Omental fat pad (tissue), 4 donors: Measurements from ENCODE around the gene SFT2D2. TPM values are rescaled to one million over a fixed set of nuclear protein-coding genes. Genes with fewer than 3 reads are reported as not detected.
A peak's percentile ranks its signal among the peaks of the same experiment; 100 is the strongest.

Experiments
- ATAC-seq: fragments of 150-250 bp; one replicate; pipeline ENCODE4 v1.9.1; 2016; ENCODE audit warnings: mild to moderate bottlenecking, moderate library complexity; ENCODE audit not compliant: low FRiP score
- DNase-seq: peaks from one replicate; pipeline ENCODE4 v3.0.0-alpha.2; 2019; ENCODE audit warnings: low spot score
- total RNA-seq, 4 donors: library from RNA; depleted of rRNA; stranded (reverse); fragments of >200 nt; gene quantifications; one replicate each; pipeline ENCODE4 v1.1.0, GENCODE V29; 2016
- TF ChIP-seq, protein P1 (sequence below), 3 donors: fragments of 450-650 bp; IDR thresholded peaks; one replicate each; pipeline ENCODE4 v1.5.1; 2016 to 2017; ENCODE audit warnings: antibody characterized with exemption in 3 of 3, mild to moderate bottlenecking in 3 of 3, moderate library complexity in 2 of 3

SFT2D2 gene
- total RNA-seq, 4 donors from 2014 or later: 36.8 to 41.0 (median 37.4) TPM

DNA sequence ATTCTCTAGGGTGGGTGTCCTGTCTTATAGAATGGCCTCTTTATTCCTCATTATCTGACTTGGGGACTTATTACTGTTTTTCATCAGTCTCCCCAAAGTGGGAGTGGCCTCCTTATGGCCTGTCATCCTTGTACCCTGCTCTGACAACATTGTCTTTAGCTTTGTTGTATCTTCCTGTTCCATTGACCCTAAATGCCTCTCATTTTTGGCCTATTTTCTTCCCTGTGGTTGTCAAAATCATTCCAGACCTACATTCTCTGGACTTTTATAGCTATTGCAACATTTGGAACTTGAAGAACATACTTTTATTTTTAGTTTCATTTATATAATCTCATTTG lies 9.7 kb downstream of the SFT2D2 start:
- no peak for DNase-seq
- TF ChIP-seq, protein P1, sequence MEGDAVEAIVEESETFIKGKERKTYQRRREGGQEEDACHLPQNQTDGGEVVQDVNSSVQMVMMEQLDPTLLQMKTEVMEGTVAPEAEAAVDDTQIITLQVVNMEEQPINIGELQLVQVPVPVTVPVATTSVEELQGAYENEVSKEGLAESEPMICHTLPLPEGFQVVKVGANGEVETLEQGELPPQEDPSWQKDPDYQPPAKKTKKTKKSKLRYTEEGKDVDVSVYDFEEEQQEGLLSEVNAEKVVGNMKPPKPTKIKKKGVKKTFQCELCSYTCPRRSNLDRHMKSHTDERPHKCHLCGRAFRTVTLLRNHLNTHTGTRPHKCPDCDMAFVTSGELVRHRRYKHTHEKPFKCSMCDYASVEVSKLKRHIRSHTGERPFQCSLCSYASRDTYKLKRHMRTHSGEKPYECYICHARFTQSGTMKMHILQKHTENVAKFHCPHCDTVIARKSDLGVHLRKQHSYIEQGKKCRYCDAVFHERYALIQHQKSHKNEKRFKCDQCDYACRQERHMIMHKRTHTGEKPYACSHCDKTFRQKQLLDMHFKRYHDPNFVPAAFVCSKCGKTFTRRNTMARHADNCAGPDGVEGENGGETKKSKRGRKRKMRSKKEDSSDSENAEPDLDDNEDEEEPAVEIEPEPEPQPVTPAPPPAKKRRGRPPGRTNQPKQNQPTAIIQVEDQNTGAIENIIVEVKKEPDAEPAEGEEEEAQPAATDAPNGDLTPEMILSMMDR (IDR thresholded peaks at IDR 0.05): no peak
- no peak for ATAC-seq

DNA sequence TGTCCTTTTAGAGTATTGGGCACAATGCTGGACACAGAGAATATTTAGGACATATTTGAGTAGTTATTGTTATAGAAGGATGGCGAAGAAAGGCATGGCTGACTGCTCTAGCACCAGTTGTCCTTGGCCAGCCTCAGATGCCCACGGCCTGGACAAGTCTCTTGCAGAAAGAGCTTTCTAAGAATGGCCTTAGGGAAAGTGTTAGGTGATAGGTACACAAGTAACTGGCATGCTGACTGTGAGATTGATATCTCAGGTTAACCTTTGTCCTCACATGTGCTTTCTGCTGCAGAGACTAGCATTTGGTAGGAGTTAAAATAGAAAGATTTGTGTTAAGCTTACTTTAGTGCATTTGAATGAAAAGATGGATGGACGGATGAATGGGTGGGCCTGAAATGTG lies 10.1 kb downstream of the SFT2D2 start:
- DNase-seq (no peak), ATAC-seq (no peak)
- TF ChIP-seq, protein P1 (IDR thresholded peaks at IDR 0.05): no peak

DNA sequence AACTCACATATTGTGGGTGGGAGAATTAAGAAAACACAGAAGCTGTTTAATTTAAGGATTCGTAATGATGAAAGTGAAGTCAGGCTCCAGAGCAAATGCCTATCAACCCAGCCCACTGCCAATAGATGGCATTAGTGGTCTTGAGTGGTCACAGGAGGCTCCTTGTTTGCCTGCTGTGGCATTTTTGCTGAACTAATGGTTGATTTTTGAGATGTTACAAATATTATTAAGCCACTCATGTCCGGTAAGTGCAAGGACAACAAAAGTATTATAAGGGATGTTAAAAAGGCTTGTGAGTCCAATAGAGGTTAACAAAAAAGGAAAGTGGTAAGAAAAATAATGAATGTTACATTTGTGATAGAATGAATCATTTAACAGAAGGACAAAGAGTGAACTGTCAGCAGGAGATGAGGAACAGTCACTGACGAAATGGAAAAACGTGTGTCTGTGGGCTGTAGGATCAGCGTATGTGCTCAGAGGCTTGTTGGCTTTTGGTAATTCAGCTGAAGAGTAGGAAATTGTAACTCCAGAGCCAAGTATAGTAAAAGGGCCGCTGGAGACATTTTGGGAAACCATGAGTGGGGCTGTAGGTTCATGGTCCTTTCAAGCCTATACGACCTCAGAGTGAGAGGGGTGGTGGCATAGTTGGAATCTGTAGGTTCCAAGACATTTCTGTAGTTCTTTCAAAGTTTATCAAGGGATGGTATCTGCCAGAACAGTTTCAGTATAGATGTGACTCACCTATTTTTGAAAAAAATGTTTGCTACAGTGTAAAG lies 11.2 kb downstream of the SFT2D2 start:
- TF ChIP-seq, protein P1 (IDR thresholded peaks at IDR 0.05): no peak
- ATAC-seq: no peak
- no peak for DNase-seq

DNA sequence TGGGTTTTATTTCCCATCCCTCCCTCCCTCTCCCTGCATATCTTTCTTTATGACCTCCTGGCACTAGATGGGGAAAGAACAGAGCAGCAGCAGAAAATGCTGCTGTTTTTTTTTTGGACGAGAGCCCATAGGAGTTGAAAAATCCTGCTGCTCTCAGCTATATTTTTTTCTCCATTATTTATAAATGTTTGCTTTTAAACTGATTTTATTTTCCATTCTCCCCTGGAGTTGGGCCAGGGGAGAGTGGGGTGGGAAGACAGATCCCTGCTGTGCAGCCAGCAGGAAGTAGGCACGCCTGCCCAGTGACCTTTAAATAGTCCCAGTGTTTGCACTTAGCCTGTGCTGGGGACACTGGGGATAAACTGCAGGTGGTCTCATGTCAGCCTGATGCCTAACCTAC lies 17.4 kb downstream of the SFT2D2 start:
- peak; percentile 28 for ATAC-seq
- TF ChIP-seq, protein P1 (IDR thresholded peaks at IDR 0.05): no peak
- no peak for DNase-seq

DNA sequence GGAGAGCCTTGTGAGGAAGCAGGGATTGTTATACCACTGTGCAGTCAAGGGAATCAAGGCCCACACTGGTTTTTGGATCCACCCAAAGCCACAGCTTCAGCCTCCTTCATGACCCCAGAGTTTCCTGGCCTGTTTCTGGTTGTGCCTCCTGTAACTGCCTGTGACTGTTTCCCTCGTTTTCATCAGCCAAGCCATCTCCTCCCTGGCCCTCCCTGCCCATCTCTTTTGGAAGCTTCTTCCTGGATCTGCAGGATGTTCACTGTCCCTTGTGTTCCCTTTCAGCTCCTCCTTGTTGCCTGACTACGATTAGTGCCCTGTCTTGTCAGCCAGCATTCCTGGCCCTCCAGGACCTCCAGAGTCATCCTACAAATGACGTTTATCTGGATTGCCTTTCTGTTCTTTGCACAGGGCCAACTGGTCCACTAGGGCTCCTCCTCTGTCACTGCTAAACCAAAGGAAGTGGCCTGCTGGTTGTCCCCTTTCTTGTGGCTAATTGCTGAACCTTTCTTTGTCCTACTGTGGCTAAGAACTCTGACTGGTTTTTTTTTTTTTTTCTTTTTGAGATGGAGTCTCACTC lies 17.9 kb downstream of the SFT2D2 start:
- no peak for DNase-seq
- ATAC-seq: peak; percentile 14
- TF ChIP-seq, protein P1 (IDR thresholded peaks at IDR 0.05): no peak

DNA sequence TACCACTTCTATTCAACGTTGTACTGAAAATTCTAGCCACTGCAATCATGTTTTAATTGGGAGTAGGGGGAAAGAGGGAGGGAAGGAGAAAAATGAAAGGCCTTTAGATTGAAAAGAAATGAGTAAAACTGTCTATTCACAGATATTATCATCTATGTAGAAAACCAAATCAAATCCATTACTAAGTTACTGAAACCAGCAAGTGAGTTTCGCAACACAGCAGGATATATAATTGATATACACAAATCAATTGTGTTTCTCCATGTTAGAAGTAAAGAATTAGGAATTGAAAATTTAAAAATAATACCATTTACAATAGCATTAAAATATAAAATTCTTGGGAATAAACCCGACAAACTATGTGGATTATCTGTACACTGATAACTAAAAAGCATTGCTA lies 19.2 kb downstream of the SFT2D2 start:
- ATAC-seq (no peak), DNase-seq (no peak)
- TF ChIP-seq, protein P1 (IDR thresholded peaks at IDR 0.05): no peak

DNA sequence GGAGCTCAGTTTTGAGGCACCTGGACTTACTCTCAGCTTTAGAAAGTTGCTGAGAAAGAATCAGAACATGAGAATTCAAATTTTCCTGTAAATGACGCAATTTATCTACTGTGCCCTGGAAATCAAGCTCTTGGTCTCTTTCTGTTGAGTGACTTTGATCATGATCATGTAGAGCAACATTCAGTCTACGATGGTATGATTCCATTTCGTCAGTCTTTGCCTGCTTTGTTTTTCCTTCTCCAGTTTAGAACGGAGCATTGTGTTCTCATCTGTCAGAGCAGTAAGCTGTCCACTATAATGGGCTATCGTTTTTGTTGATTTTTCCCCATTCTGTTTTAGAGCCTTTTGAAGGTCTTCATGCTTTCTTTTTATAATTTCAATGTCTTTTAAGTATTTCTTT lies 20.7 kb downstream of the SFT2D2 start:
- TF ChIP-seq, protein P1 (IDR thresholded peaks at IDR 0.05): no peak
- DNase-seq (no peak), ATAC-seq (no peak)
